Measurements from ENCODE around the gene SRPK3. TPM values are rescaled to one million over a fixed set of nuclear protein-coding genes. Genes with fewer than 3 reads are reported as not detected.

Gene SRPK3
- total RNA-seq, 1 donor: 0.54 TPM

DNA sequence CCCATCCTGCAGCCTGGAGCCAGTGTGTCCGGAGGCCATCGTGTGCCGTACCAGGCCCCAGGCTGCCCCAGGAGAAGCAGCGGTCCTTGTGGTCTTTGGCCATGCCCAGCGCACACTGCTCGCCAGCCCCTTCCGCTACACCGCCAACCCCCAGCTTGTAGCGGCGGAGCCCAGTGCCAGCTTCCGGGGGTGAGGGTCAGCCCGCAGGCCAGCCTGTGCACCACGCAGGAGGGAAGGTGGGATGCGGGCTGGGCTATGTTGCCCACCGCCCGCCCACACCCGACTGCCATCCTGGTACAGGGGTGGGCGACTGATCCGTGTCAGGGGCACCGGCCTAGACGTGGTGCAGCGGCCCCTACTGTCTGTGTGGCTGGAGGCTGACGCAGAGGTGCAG lies 7.6 kb upstream of the SRPK3 start:
- no peak for DNase-seq (ENCODE audit: low read depth)
- no peak overlapping the region for H3K4me3 ChIP-seq (ENCODE audit: low read depth, low read length)
- TF ChIP-seq, protein P1, sequence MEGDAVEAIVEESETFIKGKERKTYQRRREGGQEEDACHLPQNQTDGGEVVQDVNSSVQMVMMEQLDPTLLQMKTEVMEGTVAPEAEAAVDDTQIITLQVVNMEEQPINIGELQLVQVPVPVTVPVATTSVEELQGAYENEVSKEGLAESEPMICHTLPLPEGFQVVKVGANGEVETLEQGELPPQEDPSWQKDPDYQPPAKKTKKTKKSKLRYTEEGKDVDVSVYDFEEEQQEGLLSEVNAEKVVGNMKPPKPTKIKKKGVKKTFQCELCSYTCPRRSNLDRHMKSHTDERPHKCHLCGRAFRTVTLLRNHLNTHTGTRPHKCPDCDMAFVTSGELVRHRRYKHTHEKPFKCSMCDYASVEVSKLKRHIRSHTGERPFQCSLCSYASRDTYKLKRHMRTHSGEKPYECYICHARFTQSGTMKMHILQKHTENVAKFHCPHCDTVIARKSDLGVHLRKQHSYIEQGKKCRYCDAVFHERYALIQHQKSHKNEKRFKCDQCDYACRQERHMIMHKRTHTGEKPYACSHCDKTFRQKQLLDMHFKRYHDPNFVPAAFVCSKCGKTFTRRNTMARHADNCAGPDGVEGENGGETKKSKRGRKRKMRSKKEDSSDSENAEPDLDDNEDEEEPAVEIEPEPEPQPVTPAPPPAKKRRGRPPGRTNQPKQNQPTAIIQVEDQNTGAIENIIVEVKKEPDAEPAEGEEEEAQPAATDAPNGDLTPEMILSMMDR (IDR thresholded peaks at IDR 0.05; ENCODE audit: insufficient read depth, low read length): no peak

DNA sequence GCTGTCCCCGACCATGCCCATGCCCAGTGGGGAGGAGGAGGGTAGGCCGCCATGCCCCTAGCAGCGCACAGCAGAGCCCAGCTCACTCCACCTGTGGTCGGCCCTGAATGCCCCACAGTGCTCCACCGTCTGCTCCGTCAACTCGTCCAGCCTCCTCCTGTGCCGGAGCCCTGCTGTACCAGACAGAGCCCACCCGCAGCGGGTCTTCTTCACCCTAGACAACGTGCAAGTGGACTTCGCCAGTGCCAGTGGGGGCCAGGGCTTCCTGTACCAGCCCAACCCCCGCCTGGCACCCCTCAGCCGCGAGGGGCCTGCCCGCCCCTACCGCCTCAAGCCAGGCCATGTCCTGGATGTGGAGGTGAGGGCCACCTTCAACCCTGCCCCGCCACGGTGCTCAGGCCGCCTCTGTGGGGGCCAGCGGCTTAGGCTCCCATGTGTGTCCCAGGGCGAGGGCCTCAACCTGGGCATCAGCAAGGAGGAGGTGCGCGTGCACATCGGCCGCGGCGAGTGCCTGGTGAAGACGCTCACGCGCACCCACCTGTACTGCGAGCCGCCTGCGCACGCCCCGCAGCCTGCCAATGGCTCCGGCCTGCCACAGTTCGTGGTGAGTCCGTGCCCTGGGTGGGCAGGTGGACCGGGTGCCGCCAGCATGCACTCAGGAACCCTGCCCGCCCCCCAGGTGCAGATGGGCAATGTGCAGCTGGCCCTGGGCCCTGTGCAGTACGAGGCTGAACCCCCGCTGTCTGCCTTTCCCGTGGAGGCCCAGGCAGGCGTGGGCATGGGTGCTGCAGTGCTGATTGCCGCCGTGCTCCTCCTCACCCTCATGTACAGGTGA lies 6.9 kb upstream of the SRPK3 start:
- H3K4me3 ChIP-seq (ENCODE audit: low read depth, low read length): no peak overlapping the region
- TF ChIP-seq, protein P1 (IDR thresholded peaks at IDR 0.05; ENCODE audit: insufficient read depth, low read length): no peak
- no peak for DNase-seq (ENCODE audit: low read depth)

DNA sequence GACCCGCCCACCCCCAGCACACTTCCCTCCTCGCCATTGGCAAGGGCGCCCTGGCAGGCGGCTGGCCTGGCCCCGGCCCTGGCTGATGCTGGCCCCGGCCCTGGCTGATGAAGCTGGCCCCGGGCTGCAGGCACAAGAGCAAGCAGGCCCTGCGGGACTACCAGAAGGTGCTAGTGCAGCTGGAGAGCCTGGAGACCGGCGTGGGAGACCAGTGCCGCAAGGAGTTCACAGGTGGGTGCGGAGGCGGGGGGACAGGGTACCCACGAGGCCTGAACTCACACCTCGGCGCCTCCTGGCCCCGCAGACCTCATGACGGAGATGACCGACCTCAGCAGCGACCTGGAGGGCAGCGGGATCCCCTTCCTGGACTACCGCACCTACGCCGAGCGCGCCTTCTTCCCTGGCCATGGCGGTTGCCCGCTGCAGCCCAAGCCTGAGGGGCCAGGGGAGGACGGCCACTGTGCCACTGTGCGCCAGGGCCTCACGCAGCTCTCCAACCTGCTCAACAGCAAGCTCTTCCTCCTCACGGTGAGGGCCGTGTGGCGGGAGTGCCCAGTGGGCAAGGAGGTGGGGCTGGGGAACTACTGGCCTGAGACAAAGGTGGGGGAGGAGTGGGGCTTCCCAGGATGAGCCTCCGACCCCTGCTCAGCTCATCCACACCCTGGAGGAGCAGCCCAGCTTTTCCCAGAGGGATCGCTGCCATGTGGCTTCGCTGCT lies 6.1 kb upstream of the SRPK3 start:
- TF ChIP-seq, protein P1 (IDR thresholded peaks at IDR 0.05; ENCODE audit: insufficient read depth, low read length): no peak
- DNase-seq (ENCODE audit: low read depth): no peak
- H3K4me3 ChIP-seq (ENCODE audit: low read depth, low read length): no peak overlapping the region

DNA sequence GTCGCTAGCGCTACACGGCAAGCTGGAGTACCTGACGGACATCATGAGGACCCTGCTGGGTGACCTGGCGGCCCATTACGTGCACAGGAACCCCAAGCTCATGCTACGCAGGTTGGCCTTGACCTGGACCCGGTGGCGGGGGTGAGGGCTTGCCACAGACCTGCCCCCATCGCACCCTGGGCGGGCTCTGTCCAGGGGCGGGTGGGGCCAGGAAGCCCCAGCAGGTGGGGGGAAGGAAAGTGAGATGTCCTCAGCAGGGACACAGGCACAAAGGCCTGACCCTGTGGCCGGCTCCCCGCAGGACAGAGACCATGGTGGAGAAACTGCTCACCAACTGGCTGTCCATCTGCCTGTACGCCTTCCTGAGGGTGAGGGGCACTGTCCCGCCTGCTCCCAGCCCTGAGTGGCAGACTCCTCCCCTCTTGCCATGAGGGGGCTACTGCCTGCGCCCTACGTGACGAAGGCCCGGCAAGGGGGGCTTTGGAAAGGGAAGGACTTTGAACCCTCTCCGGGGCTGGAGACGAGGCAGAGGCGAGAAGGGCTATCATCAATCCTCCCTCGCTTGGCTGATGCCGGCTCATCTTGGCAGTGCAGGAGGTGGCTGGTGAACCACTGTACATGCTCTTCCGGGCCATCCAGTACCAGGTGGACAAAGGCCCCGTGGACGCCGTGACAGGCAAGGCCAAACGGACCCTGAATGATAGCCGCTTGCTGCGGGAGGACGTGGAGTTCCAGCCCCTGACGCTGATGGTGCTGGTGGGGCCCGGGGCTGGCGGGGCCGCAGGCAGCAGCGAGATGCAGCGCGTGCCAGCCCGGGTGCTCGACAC lies 5.3 kb upstream of the SRPK3 start:
- DNase-seq (ENCODE audit: low read depth): no peak
- H3K4me3 ChIP-seq (ENCODE audit: low read depth, low read length): no peak overlapping the region
- TF ChIP-seq, protein P1 (IDR thresholded peaks at IDR 0.05; ENCODE audit: insufficient read depth, low read length): no peak

DNA sequence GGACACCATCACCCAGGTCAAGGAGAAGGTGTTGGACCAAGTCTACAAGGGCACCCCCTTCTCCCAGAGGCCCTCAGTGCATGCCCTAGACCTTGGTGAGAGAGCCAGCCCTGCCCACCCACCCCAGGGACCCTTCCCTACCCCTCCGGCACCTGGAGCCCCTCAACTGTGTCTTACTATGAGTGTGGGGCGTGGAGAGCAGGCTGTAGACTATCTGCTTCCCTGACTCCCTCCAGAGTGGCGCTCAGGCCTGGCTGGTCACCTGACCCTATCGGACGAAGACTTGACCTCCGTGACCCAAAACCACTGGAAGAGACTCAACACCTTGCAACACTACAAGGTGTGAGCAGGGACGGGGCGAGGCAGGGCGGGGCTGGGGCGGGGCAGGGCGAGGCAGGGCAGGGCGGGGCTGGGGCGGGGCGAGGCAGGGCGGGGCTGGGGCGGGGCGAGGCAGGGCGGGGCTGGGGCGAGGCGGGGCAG lies 4.7 kb upstream of the SRPK3 start:
- TF ChIP-seq, protein P1 (IDR thresholded peaks at IDR 0.05; ENCODE audit: insufficient read depth, low read length): no peak
- no peak overlapping the region for H3K4me3 ChIP-seq (ENCODE audit: low read depth, low read length)
- DNase-seq (ENCODE audit: low read depth): no peak

DNA sequence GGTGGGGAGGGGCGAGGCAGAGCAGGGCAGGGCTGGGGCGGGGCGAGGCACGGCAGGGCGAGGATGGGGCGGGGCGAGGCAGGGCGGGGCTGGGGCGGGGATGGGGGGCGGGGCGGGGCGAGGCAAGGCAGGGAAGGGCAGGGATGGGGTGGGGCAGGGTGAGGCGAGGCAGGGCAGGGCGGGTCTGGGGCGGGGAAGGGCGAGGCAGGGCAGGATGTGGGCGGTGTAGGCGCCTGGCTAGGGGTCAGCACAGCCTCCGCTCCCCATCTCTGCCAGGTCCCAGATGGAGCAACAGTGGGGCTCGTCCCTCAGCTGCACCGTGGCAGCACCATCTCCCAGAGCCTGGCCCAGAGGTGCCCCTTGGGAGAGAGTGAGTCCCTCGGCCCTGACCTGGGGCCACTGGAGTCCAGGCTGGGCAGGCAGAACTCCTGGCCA lies 4.2 kb upstream of the SRPK3 start:
- no peak for DNase-seq (ENCODE audit: low read depth)
- TF ChIP-seq, protein P1 (IDR thresholded peaks at IDR 0.05; ENCODE audit: insufficient read depth, low read length): no peak

More for the DNA sequence above, 4.2 kb upstream of the SRPK3 start:
- no peak overlapping the region for H3K4me3 ChIP-seq (ENCODE audit: low read depth, low read length)
